Thyroid gland (tissue), 4 donors: ENCODE results near the gene TMEM255B. TPM values are rescaled to one million over a fixed set of nuclear protein-coding genes. Genes with fewer than 3 reads are reported as not detected.
"Not testable (repeated sequence)": the region's sequence is repeated elsewhere in the genome, so short reads cannot be mapped to it uniquely, and the experiment has no call there.

Experiments
- DNase-seq, 2 donors: peaks; one replicate each; pipeline ENCODE4 v3.0.0-alpha.2; 2019
- H3K27ac ChIP-seq, 3 donors: fragments of 200-600 bp; sonication (generic); 1 replicate in 2 of 3; 2 replicates in 1 of 3; pipeline ENCODE4 v1.5.1; 2016 to 2019; ENCODE audit warnings: mild to moderate bottlenecking in 1 of 3, moderate library complexity in 1 of 3
- H3K27me3 ChIP-seq: fragments of 200-600 bp; sonication (generic); one replicate; pipeline ENCODE4 v1.5.1; 2019
- H3K36me3 ChIP-seq, 2 donors: fragments of 200-600 bp; sonication (generic); one replicate each; pipeline ENCODE4 v1.5.1; 2016 to 2019
- H3K4me1 ChIP-seq, 2 donors: fragments of 200-600 bp; sonication (generic); one replicate each; pipeline ENCODE4 v1.5.1; 2017 to 2019
- H3K4me3 ChIP-seq, 3 donors: fragments of 200-600 bp; sonication (generic); replicated peaks in 1 of 3; 1 replicate in 2 of 3; 2 replicates in 1 of 3; pipeline ENCODE4 v1.5.1; 2016; ENCODE audit warnings: mild to moderate bottlenecking in 1 of 3
- H3K9me3 ChIP-seq: fragments of 200-600 bp; sonication (generic); one replicate; pipeline ENCODE4 v1.5.1; 2017
- POLR2A ChIP-seq, 2 donors: fragments of 450-650 bp; IDR thresholded peaks; one replicate each; pipeline ENCODE4 v1.6.1; 2017; ENCODE audit warnings: antibody characterized with exemption in 2 of 2, mild to moderate bottlenecking in 2 of 2, moderate library complexity in 1 of 2
- WGBS, 2 donors: methylation state at CpG; one replicate each; pipeline ENCODE4 v1.1.5; 2017; 5-methylcytosine and 5-hydroxymethylcytosine counted together
- intact Hi-C: fragments of 100-400 bp; cut with DNase I; formaldehyde crosslinking; loops from one replicate; pipeline ENCODE4 v1.15.1; 2023
- total RNA-seq, 4 donors: library from RNA; depleted of rRNA; stranded (reverse); fragments of >200 nt; gene quantifications; one replicate each; pipeline ENCODE4 v1.2.3, GENCODE V29; 2016
- TF ChIP-seq, protein P1 (sequence below), 6 experiments: fragments of 200-600 bp in 3 of 6; fragments of 450-650 bp in 3 of 6; sonication (generic) in 3 of 6; IDR thresholded peaks; one replicate each; pipeline ENCODE4 v1.5.1; 2016 to 2019; ENCODE audit warnings: antibody characterized with exemption in 6 of 6, mild to moderate bottlenecking in 2 of 6, inconsistent platforms in 1 of 6, moderate library complexity in 1 of 6

Gene TMEM255B
- total RNA-seq, 4 donors from 2014 or later, result 6.1 to 9.2 (median 8.3) TPM

DNA sequence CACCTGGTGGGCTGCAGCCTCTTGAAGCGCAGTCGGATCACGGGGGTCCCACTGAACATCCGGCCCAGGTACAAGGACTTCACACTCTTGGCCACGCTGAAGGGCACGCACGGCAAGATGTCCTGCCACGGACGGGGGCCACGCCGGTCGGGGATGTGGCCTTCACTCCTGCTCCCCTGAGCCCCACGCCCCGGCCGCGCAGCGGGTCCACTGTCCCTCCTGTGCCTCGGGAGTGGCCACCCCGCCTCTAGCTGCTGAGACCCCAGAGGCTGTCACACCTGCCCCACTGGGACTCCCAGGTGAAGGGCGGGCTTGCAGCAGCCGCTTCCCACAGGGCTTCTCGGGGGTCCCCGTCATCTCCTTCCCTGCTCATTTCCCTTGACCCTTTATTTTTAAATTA lies 73.6 kb downstream of the TMEM255B start:
- no peaks in the 10 kb centered on the region for H3K9me3 ChIP-seq
- DNase-seq, result no peak
- WGBS, 2 donors, result 95 to 97% methylated on average over 21 to 23 of the region's 23 CpGs
- H3K4me3 ChIP-seq, result no peak overlapping the region
- H3K4me1 ChIP-seq, result peaks cover 9 to 10% of the 10 kb centered on the region in 2 donors
- H3K36me3 ChIP-seq, result peaks cover 22 to 23% of the 10 kb centered on the region in 2 donors
- no peaks in the 10 kb centered on the region for H3K27me3 ChIP-seq
- H3K27ac ChIP-seq, result no peak overlapping the region
- TF ChIP-seq, protein P1, sequence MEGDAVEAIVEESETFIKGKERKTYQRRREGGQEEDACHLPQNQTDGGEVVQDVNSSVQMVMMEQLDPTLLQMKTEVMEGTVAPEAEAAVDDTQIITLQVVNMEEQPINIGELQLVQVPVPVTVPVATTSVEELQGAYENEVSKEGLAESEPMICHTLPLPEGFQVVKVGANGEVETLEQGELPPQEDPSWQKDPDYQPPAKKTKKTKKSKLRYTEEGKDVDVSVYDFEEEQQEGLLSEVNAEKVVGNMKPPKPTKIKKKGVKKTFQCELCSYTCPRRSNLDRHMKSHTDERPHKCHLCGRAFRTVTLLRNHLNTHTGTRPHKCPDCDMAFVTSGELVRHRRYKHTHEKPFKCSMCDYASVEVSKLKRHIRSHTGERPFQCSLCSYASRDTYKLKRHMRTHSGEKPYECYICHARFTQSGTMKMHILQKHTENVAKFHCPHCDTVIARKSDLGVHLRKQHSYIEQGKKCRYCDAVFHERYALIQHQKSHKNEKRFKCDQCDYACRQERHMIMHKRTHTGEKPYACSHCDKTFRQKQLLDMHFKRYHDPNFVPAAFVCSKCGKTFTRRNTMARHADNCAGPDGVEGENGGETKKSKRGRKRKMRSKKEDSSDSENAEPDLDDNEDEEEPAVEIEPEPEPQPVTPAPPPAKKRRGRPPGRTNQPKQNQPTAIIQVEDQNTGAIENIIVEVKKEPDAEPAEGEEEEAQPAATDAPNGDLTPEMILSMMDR (IDR thresholded peaks at IDR 0.05), result no peak
- no peak for TF ChIP-seq POLR2A (IDR thresholded peaks at IDR 0.05)
- intact Hi-C loops, result no loop called here

DNA sequence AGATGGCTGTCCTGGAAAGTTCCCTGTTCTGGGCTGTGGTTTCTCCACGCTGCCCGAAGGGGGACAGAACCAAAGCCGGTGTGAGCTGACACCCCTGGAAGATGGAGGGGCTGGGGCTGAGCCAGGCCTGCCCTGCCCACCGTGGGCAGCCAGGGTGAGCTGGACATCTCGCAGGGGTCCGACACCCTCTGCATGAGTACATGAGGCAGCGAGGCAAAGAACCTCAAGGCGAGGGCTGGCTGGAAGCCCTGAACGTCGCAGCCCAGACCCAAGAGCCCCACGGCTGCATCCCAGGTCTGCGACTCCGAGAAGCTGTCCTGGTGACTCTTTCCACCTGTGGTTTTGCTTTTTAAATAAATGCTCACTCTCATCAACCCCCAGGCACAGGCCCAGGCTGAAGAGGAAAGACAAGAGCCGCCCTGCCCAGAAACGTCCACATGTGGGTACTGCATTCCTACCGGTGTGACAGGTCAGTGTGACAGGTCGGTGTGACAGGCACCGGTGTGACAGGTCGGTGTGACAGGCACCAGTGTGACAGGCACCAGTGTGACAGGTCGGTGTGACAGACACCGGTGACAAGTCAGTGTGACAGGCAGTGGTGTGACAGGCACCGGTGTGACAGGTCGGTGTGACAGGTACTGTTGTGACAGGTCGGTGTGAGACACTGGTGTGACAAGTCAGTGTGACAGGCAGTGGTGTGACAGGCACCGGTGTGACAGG lies 74.2 kb downstream of the TMEM255B start:
- intact Hi-C loops, result no loop called here
- no peak overlapping the region for H3K4me3 ChIP-seq
- H3K9me3 ChIP-seq, result no peaks in the 10 kb centered on the region
- H3K27me3 ChIP-seq, result no peaks in the 10 kb centered on the region
- WGBS, 2 donors, result 90 to 94% methylated on average over 24 of the region's 25 CpGs
- H3K36me3 ChIP-seq, result peaks cover 18 to 20% of the 10 kb centered on the region in 2 donors
- DNase-seq, result no peak
- TF ChIP-seq POLR2A (IDR thresholded peaks at IDR 0.05), result no peak
- TF ChIP-seq, protein P1 (IDR thresholded peaks at IDR 0.05), result no peak
- H3K4me1 ChIP-seq, result peaks cover 15 to 16% of the 10 kb centered on the region in 2 donors
- no peak overlapping the region for H3K27ac ChIP-seq

DNA sequence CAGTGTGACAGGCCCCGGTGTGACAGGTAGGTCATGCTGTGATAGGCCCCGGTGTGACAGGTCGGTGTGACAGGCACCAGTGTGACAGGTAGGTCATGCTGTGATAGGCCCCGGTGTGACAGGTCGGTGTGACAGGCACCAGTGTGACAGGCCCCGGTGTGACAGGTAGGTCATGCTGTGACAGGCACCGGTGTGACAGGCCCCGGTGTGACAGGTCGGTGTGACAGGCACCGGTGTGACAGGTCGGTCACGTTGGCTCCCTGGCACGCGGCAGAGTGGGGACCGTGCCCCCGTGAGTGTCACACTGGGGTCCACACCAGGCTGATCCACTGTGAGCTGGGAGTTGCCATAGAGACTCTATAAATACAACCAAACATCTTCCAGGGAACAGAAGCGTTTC lies 75.0 kb downstream of the TMEM255B start:
- H3K27ac ChIP-seq, H3K27me3 ChIP-seq, intact Hi-C loops, H3K4me3 ChIP-seq, DNase-seq, H3K9me3 ChIP-seq: not testable (repeated sequence)
- Histone ChIP-seq H3K4me1 (peaks cover 23% of the 10 kb centered on the region in 2 donors), H3K36me3 (peaks cover 14 to 20% of the 10 kb centered on the region in 2 donors)
- WGBS, 2 donors, result 97 to 98% methylated on average over 16 to 17 of the region's 17 CpGs

DNA sequence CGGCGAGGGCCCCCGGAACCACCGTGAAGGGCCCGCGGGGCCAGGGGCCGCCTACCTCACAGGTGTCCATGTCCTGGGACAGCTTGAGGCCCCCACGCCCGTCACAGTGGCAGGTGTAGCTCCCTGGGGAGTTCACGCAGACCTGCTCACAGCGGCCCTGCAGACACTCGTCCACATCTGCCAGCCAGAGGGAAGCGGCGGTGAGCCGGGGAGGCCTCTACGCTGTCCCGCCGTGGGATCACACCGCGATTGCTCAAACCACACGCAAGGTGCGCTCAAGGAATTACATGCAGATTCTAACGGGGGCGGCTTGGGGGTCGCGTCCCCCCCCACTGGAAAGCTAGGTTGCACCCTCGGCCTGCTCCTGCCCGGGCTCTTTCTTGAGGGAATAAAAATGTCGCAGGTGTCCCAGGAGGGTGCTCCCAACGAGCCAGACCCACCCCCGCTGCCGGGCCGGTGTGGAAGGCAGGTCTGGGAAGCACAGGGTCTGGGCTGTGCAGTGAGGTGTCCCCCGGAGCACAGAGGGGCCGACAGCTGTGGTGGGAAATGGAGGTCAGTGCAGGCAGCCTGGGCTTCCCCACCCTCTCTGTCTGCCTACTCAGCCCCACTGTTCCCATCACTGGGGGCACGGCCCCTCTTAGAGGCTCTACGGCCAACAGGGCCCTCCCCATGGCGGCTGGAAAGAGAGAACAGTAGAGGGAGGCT lies 75.6 kb downstream of the TMEM255B start:
- 93 to 95% methylated on average over 28 to 33 of the region's 38 CpGs for WGBS, 2 donors
- Histone ChIP-seq H3K36me3 (peaks cover 14 to 24% of the 10 kb centered on the region in 2 donors), H3K27ac (no peak overlapping the region), H3K27me3 (no peaks in the 10 kb centered on the region), H3K9me3 (no peaks in the 10 kb centered on the region), H3K4me1 (peaks cover 29 to 30% of the 10 kb centered on the region in 2 donors), H3K4me3 (no peak overlapping the region)
- no peak for DNase-seq
- TF ChIP-seq, protein P1 (IDR thresholded peaks at IDR 0.05), result no peak
- no peak for TF ChIP-seq POLR2A (IDR thresholded peaks at IDR 0.05)
- intact Hi-C loops, result no loop called here

DNA sequence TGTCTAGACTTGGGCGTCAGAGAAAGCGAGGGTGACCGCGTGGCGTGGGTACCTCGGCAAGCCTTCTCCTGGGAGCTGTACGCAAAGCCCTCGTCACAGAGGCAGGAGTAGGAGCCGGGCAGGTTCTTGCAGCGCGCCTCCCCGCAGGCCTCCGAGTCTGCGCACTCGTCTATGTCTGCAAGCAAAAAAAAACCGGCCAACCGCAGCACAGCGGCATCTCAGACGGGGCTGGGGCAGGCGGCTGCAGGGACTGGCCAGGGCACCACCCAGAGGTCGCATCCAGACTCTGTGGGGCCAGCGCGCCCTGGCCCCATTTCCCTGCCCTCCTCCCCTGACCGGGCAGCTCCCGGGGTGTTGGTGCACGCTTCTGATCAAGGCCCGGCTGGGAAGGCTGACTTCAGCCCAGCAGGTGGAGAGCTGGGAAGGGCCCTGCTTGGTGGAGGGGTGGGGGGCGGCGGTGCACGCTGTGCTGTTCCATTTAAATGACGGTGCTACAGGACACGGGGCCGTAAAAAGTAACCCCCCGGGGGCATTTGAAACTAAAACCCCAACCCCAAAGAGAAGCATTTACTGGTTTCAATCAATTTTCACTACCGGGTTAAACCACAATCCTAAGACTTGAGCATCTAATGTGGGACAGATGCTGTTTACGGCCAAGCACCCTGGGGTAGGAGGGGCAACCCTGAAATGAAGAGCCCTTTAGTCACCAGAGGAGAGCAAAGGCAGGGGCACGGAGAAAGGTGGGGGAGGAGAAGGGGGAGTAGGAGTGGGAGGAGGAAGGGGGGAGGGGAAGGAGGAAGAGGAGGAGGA lies 76.6 kb downstream of the TMEM255B start:
- Histone ChIP-seq H3K4me1 (peaks cover 39 to 40% of the 10 kb centered on the region in 2 donors), H3K4me3 (no peak overlapping the region), H3K9me3 (no peaks in the 10 kb centered on the region), H3K27me3 (no peaks in the 10 kb centered on the region), H3K36me3 (peaks cover 14 to 24% of the 10 kb centered on the region in 2 donors), H3K27ac (no peak overlapping the region)
- TF ChIP-seq POLR2A (IDR thresholded peaks at IDR 0.05), result no peak
- TF ChIP-seq, protein P1 (IDR thresholded peaks at IDR 0.05), result no peak
- 88 to 92% methylated on average over 23 to 26 of the region's 37 CpGs for WGBS, 2 donors
- no peak for DNase-seq
- intact Hi-C loops, result no loop called here
